Spinal cord (tissue), 10 donors: ENCODE data around the gene ZNF618. TPM values are rescaled to one million over a fixed set of nuclear protein-coding genes. Genes with fewer than 3 reads are reported as not detected.

Source experiments
- DNase-seq, 6 donors: peaks; one replicate each; pipeline versions ENCODE4 v3.0.0 to v3.0.0-alpha.2; 2013 to 2015; ENCODE audit warnings: low spot score in 6 of 6, low read depth in 4 of 6
- H3K27ac ChIP-seq: one replicate; pipeline ENCODE4 v1.5.1; 2013; ENCODE audit warnings: low read depth, low read length, control low read depth
- H3K27me3 ChIP-seq: one replicate; pipeline ENCODE4 v1.6.1; 2013; ENCODE audit warnings: low read length; ENCODE audit not compliant: control insufficient read depth, insufficient read depth
- H3K36me3 ChIP-seq: one replicate; pipeline ENCODE4 v1.6.1; 2013; ENCODE audit warnings: low read length; ENCODE audit not compliant: control insufficient read depth, insufficient read depth
- H3K4me1 ChIP-seq: one replicate; pipeline ENCODE4 v1.6.1; 2013; ENCODE audit warnings: low read length; ENCODE audit not compliant: control insufficient read depth, insufficient read depth
- H3K4me3 ChIP-seq: one replicate; pipeline ENCODE4 v1.5.1; 2013; ENCODE audit warnings: low read depth, low read length, control low read depth
- H3K9me3 ChIP-seq: one replicate; pipeline ENCODE4 v1.6.1; 2013; ENCODE audit warnings: low read length; ENCODE audit not compliant: control insufficient read depth, insufficient read depth
- WGBS: methylation state at CpG from one replicate; pipeline ENCODE4 v1.1.5; 2013; ENCODE audit warnings: missing lambda C conversion rate; ENCODE audit not compliant: insufficient coverage; 5-methylcytosine and 5-hydroxymethylcytosine counted together
- polyA plus RNA-seq, 2 donors: library from polyadenylated mRNA; unstranded; fragments of 120-200 nt; gene quantifications; one replicate each; pipeline ENCODE4 v1.2.1, GENCODE V29; 2013; ENCODE audit not compliant: insufficient read length in 2 of 2
- total RNA-seq, 2 donors: library from RNA; depleted of rRNA in 1 of 2; stranded (reverse); fragments of 120-200 nt in 1 of 2; fragments of >200 nt in 1 of 2; gene quantifications; one replicate each; pipeline versions ENCODE4 v1.2.3 to v1.2.4, GENCODE V29; 2013 to 2014
- donor health status: healthy.

The ZNF618 gene
- total and polyA plus RNA-seq, 4 donors, result 7.7 to 17.0 (median 15.4) TPM

- H3K9me3 ChIP-seq, result no peaks in the 10 kb centered on the region
- no peaks in the 10 kb centered on the region for H3K27me3 ChIP-seq
- WGBS, result 91% methylated on average over 5 of the region's 5 CpGs
- peaks cover 3% of the 10 kb centered on the region for H3K4me1 ChIP-seq
- no peak overlapping the region for H3K27ac ChIP-seq
- H3K4me3 ChIP-seq, result no peak overlapping the region
- H3K36me3 ChIP-seq, result peaks cover 3% of the 10 kb centered on the region
- no peak for DNase-seq
These were observed 97.9 kb downstream of the ZNF618 start for GRCh38 chr9:113973963-113974413.

- peaks cover 3% of the 10 kb centered on the region for H3K4me1 ChIP-seq
- no peak for DNase-seq
- 91% methylated on average over 8 of the region's 8 CpGs for WGBS
- H3K27me3 ChIP-seq, result no peaks in the 10 kb centered on the region
- H3K9me3 ChIP-seq, result no peaks in the 10 kb centered on the region
- H3K27ac ChIP-seq, result no peak overlapping the region
- no peaks in the 10 kb centered on the region for H3K36me3 ChIP-seq
- no peak overlapping the region for H3K4me3 ChIP-seq
These were observed 100.8 kb downstream of the ZNF618 start for GRCh38 chr9:113976915-113977314.

GRCh38 chr9:113978725-113979342 is 102.7 kb downstream of the ZNF618 start:
- WGBS, result 93% methylated on average over 4 of the region's 6 CpGs
- no peak overlapping the region for H3K4me3 ChIP-seq
- no peaks in the 10 kb centered on the region for H3K9me3 ChIP-seq
- no peak overlapping the region for H3K27ac ChIP-seq
- no peaks in the 10 kb centered on the region for H3K36me3 ChIP-seq
- no peak for DNase-seq
- no peaks in the 10 kb centered on the region for H3K4me1 ChIP-seq
- H3K27me3 ChIP-seq, result no peaks in the 10 kb centered on the region

GRCh38 chr9:113979343-113980127 is 103.4 kb downstream of the ZNF618 start:
- H3K9me3 ChIP-seq, result no peaks in the 10 kb centered on the region
- no peaks in the 10 kb centered on the region for H3K4me1 ChIP-seq
- no peak for DNase-seq
- no peaks in the 10 kb centered on the region for H3K36me3 ChIP-seq
- no peaks in the 10 kb centered on the region for H3K27me3 ChIP-seq
- no peak overlapping the region for H3K27ac ChIP-seq
- H3K4me3 ChIP-seq, result no peak overlapping the region
- WGBS, result 87% methylated on average over 5 of the region's 6 CpGs

- Histone ChIP-seq H3K4me1 (peaks cover 23% of the 10 kb centered on the region), H3K27me3 (no peaks in the 10 kb centered on the region), H3K36me3 (peaks cover 17% of the 10 kb centered on the region), H3K27ac (no peak overlapping the region), H3K4me3 (no peak overlapping the region), H3K9me3 (no peaks in the 10 kb centered on the region)
- no peak for DNase-seq
- WGBS, result 87% methylated on average over 8 of the region's 10 CpGs
These were observed 108.7 kb downstream of the ZNF618 start for GRCh38 chr9:113984639-113985380.

GRCh38 chr9:113985968-113986585 is 110.0 kb downstream of the ZNF618 start:
- H3K4me3 ChIP-seq, result no peak overlapping the region
- peaks cover 20% of the 10 kb centered on the region for H3K36me3 ChIP-seq
- no peak for DNase-seq
- no peaks in the 10 kb centered on the region for H3K9me3 ChIP-seq
- peaks cover 34% of the 10 kb centered on the region for H3K4me1 ChIP-seq
- H3K27me3 ChIP-seq, result no peaks in the 10 kb centered on the region
- H3K27ac ChIP-seq, result no peak overlapping the region
- 79% methylated on average over 12 of the region's 15 CpGs for WGBS

GRCh38 chr9:113986931-113987330 is 110.8 kb downstream of the ZNF618 start:
- Histone ChIP-seq H3K27ac (no peak overlapping the region), H3K4me3 (no peak overlapping the region), H3K36me3 (peaks cover 20% of the 10 kb centered on the region), H3K27me3 (no peaks in the 10 kb centered on the region), H3K4me1 (peaks cover 40% of the 10 kb centered on the region), H3K9me3 (no peaks in the 10 kb centered on the region)
- no peak for DNase-seq
- 100% methylated on average over 1 of the region's 1 CpG for WGBS

GRCh38 chr9:113987526-113987925 is 111.4 kb downstream of the ZNF618 start:
- Histone ChIP-seq H3K27me3 (no peaks in the 10 kb centered on the region), H3K9me3 (no peaks in the 10 kb centered on the region), H3K36me3 (peaks cover 20% of the 10 kb centered on the region), H3K27ac (no peak overlapping the region), H3K4me1 (peaks cover 46% of the 10 kb centered on the region), H3K4me3 (no peak overlapping the region)
- DNase-seq, result no peak
- 89% methylated on average over 12 of the region's 12 CpGs for WGBS

- H3K27me3 ChIP-seq, result no peaks in the 10 kb centered on the region
- no peaks in the 10 kb centered on the region for H3K9me3 ChIP-seq
- peaks cover 20% of the 10 kb centered on the region for H3K36me3 ChIP-seq
- 81% methylated on average over 23 of the region's 23 CpGs for WGBS
- no peak for DNase-seq
- H3K4me1 ChIP-seq, result peaks cover 56% of the 10 kb centered on the region
- H3K4me3 ChIP-seq, result no peak overlapping the region
- no peak overlapping the region for H3K27ac ChIP-seq
These were observed 112.4 kb downstream of the ZNF618 start for GRCh38 chr9:113988385-113989016.
